HepG2 (cell line): ENCODE data around the gene VSX1. TPM values are rescaled to one million over a fixed set of nuclear protein-coding genes. Genes with fewer than 3 reads are reported as not detected.

ENCODE experiments used
- EED ChIP-seq: sonication (generic); formaldehyde crosslinking; IDR thresholded peaks from 2 replicates; pipeline ENCODE4 v1.5.0; 2020; ENCODE audit warnings: mild to moderate bottlenecking, missing genetic modification reagents
- ELF4 ChIP-seq: sonication (generic); formaldehyde crosslinking; IDR thresholded peaks from 2 replicates; pipeline ENCODE4 v1.5.0; 2020; ENCODE audit warnings: missing genetic modification reagents, mild to moderate bottlenecking, moderate library complexity, borderline replicate concordance
- FOXP1 ChIP-seq, 2 experiments: fragments of 450-650 bp in 1 of 2; IDR thresholded peaks; 2 replicates each; pipeline ENCODE4 v1.6.1; 2017 to 2018; ENCODE audit warnings: antibody characterized with exemption in 1 of 2
- GPN1 ChIP-seq: sonication (generic); formaldehyde crosslinking; IDR thresholded peaks from 2 replicates; pipeline ENCODE4 v1.5.1; 2020; ENCODE audit warnings: missing genetic modification reagents, borderline replicate concordance
- ISX ChIP-seq: sonication (generic); formaldehyde crosslinking; conservative IDR thresholded peaks from 2 replicates; pipeline ENCODE4 v1.5.0; 2020; ENCODE audit warnings: missing genetic modification reagents
- KDM4B ChIP-seq: sonication (generic); formaldehyde crosslinking; IDR thresholded peaks from 2 replicates; pipeline ENCODE4 v1.4.0; 2020; ENCODE audit warnings: missing genetic modification reagents
- KLF11 ChIP-seq: IDR thresholded peaks from 2 replicates; pipeline ENCODE4 v1.6.1; 2016; ENCODE audit warnings: missing compliant biosample characterization
- KLF6 ChIP-seq: IDR thresholded peaks from 2 replicates; pipeline ENCODE4 v1.8.0; 2016; ENCODE audit warnings: missing biosample characterization, missing genetic modification reagents
- MAZ ChIP-seq, 2 experiments: sonication (generic) in 1 of 2; formaldehyde crosslinking in 1 of 2; IDR thresholded peaks; 2 replicates each; pipeline versions ENCODE4 v1.5.0 to v1.6.1; 2012 to 2020; ENCODE audit warnings: low read depth in 2 of 2, mild to moderate bottlenecking in 2 of 2, borderline replicate concordance in 1 of 2, improper control_type of control experiment in 1 of 2, low read length in 1 of 2, missing genetic modification reagents in 1 of 2, moderate library complexity in 1 of 2
- NFKB2 ChIP-seq: sonication (generic); formaldehyde crosslinking; IDR thresholded peaks from 2 replicates; pipeline ENCODE4 v1.4.0; 2020; ENCODE audit warnings: missing genetic modification reagents, borderline replicate concordance
- NR3C1 ChIP-seq: sonication (generic); formaldehyde crosslinking; IDR thresholded peaks from 2 replicates; pipeline ENCODE4 v1.4.0; 2020; ENCODE audit warnings: missing genetic modification reagents
- ONECUT2 ChIP-seq: sonication (generic); formaldehyde crosslinking; IDR thresholded peaks from 2 replicates; pipeline ENCODE4 v1.4.0; 2020; ENCODE audit warnings: missing genetic modification reagents
- PTBP1 ChIP-seq: fragments of 200-400 bp; formaldehyde crosslinking; IDR thresholded peaks from 2 replicates; pipeline ENCODE4 v1.6.1; 2018; ENCODE audit warnings: low read length, low read depth; ENCODE audit not compliant: poor library complexity, severe bottlenecking
- SOX5 ChIP-seq: IDR thresholded peaks from 2 replicates; pipeline ENCODE4 v1.6.1; 2016; ENCODE audit warnings: borderline replicate concordance
- SOX6 ChIP-seq, 2 experiments: fragments of 450-650 bp in 1 of 2; sonication (generic) in 1 of 2; formaldehyde crosslinking in 1 of 2; IDR thresholded peaks; 2 replicates each; pipeline versions ENCODE4 v1.4.0 to v1.6.1; 2017 to 2020; ENCODE audit warnings: antibody characterized with exemption in 1 of 2, mild to moderate bottlenecking in 1 of 2, missing genetic modification reagents in 1 of 2
- SP2 ChIP-seq: sonication (generic); formaldehyde crosslinking; IDR thresholded peaks from 2 replicates; pipeline ENCODE4 v1.5.1; 2020; ENCODE audit warnings: mild to moderate bottlenecking, missing genetic modification reagents
- ZFP37 ChIP-seq: sonication (generic); formaldehyde crosslinking; IDR thresholded peaks from 2 replicates; pipeline ENCODE4 v1.4.0; 2020; ENCODE audit warnings: missing genetic modification reagents, borderline replicate concordance
- ZNF274 ChIP-seq: sonication (generic); formaldehyde crosslinking; IDR thresholded peaks from 2 replicates; pipeline ENCODE4 v1.5.1; 2020; ENCODE audit warnings: mild to moderate bottlenecking, missing genetic modification reagents
- ZNF317 ChIP-seq: sonication (generic); formaldehyde crosslinking; IDR thresholded peaks from 2 replicates; pipeline ENCODE4 v1.5.0; 2020; ENCODE audit warnings: mild to moderate bottlenecking, missing genetic modification reagents
- ZNF563 ChIP-seq: sonication (generic); formaldehyde crosslinking; IDR thresholded peaks from 2 replicates; pipeline ENCODE4 v1.8.0; 2022; ENCODE audit warnings: mild to moderate bottlenecking, moderate library complexity, missing genetic modification reagents
- ZNF607 ChIP-seq: sonication (generic); formaldehyde crosslinking; IDR thresholded peaks from 2 replicates; pipeline ENCODE4 v1.5.1; 2020; ENCODE audit warnings: missing genetic modification reagents, mild to moderate bottlenecking, borderline replicate concordance
- ZNF772 ChIP-seq: sonication (generic); formaldehyde crosslinking; IDR thresholded peaks from 2 replicates; pipeline ENCODE4 v1.5.0; 2020; ENCODE audit warnings: mild to moderate bottlenecking, missing genetic modification reagents
- polyA plus RNA-seq, 8 experiments: library from polyadenylated mRNA; depleted of rRNA in 3 of 8; stranded (reverse) in 7 of 8; unstranded in 1 of 8; fragments of >200 nt; fragmentation: Illumina TruSeq in 4 of 8; extraction: Trizol in 4 of 8; gene quantifications; 2 replicates each; pipeline versions ENCODE4 v1.2.1 to v1.2.3, GENCODE V29; 2011 to 2016; ENCODE audit warnings: low read depth in 4 of 8, missing spikeins in 1 of 8, mixed read lengths in 1 of 8; ENCODE audit not compliant: insufficient read depth in 1 of 8
- total RNA-seq, 5 experiments: library from RNA; depleted of rRNA; stranded (reverse); fragments of >200 nt; fragmentation: Illumina TruSeq; extraction: Trizol; gene quantifications; 2 replicates each; pipeline ENCODE4 v1.2.3, GENCODE V29; 2016; ENCODE audit warnings: low read depth in 1 of 5
- TF ChIP-seq, protein P1 (sequence below): sonication (generic); formaldehyde crosslinking; IDR thresholded peaks from 2 replicates; pipeline ENCODE4 v1.5.0; 2020; ENCODE audit warnings: missing genetic modification reagents, mild to moderate bottlenecking, borderline replicate concordance
- TF ChIP-seq, protein P2 (sequence below): IDR thresholded peaks from 2 replicates; pipeline ENCODE4 v1.6.1; 2016; ENCODE audit warnings: low read depth, borderline replicate concordance
- TF ChIP-seq, protein P3 (sequence below): sonication (generic); formaldehyde crosslinking; IDR thresholded peaks from 2 replicates; pipeline ENCODE4 v1.4.0; 2020; ENCODE audit warnings: missing genetic modification reagents
- TF ChIP-seq, protein P4 (sequence below): sonication (generic); formaldehyde crosslinking; IDR thresholded peaks from 2 replicates; pipeline ENCODE4 v1.4.0; 2020; ENCODE audit warnings: missing genetic modification reagents, mild to moderate bottlenecking, borderline replicate concordance

Gene VSX1
- total and polyA plus RNA-seq, 2 of the 13 experiments (the other 11 are each of a cell fraction or from before 2014, with no cell fraction given), result 0.04 TPM; not detected in 1

DNA sequence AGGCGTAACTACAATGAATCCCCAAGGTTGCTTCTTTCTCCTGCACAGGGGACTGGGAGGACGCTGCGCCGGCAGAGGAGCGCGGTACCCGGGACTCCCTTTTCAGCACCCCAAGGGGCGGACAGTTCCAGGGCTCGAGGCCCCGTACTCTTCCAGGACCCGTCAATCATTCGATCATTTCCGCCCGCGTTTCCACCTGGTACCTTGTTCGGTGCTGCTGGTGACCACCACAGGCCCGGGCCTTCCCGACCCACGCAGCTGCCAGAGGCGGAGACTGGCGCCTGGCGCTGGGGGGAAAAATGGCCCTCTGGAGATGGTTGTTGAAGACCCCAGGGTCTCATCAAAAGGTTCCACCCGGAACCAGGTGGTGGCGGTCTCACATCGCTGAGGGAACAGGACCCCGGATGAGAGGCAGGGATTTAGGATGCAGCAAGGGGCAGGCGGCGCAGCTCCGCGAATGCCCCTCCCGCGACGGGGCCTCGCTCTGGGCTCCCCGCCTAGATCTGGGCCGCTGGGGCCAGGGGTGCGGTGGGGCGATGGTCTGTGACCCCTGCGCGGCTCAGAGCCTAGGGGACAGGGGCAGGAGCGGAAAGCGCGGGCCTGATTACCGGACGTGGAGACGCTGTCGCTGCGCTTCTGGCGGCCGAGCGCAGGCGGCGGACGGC is 744 bp downstream of the VSX1 start (continued):
- TF ChIP-seq KLF11 (CRISPR knock-in tag) (peak; percentile 76; the same call in 1 of the 2 replicates), FOXP1 (IDR thresholded peaks at IDR 0.05) (no peak), FOXP1 (CRISPR knock-in tag; IDR thresholded peaks at IDR 0.05) (no peak), ZNF274 (no peak), SP2 (CRISPR knock-in tag) (peak; percentile 41; the same call in 1 of the 2 replicates), ZNF607 (CRISPR knock-in tag) (peak; percentile 59; the same call in 1 of the 2 replicates), NFKB2 (CRISPR knock-in tag) (peak; percentile 25; the same call in 1 of the 2 replicates), NR3C1 (CRISPR knock-in tag) (no peak), SOX5 (CRISPR knock-in tag) (peak; percentile 27; the same call in 1 of the 2 replicates), ZFP37 (CRISPR knock-in tag) (0 out of 2 replicates have a peak, but pooled peaks have one; percentile 31), KDM4B (CRISPR knock-in tag) (peak; percentile 52; the same call in 1 of the 2 replicates), ONECUT2 (CRISPR knock-in tag) (no peak), GPN1 (CRISPR knock-in tag) (0 out of 2 replicates have a peak, but pooled peaks have one; percentile 49), SOX6 (IDR thresholded peaks at IDR 0.05) (no peak), SOX6 (CRISPR knock-in tag; IDR thresholded peaks at IDR 0.05) (no peak), ISX (CRISPR knock-in tag) (0 out of 2 replicates have a peak, but pooled peaks have one; percentile 73), ZNF563 (CRISPR knock-in tag) (no peak), PTBP1 (no peak), MAZ (IDR thresholded peaks at IDR 0.05; ENCODE audit: borderline replicate concordance, low read depth, low read length) (no peak), MAZ (CRISPR knock-in tag; IDR thresholded peaks at IDR 0.05; ENCODE audit: low read depth) (no peak), KLF6 (peak; percentile 49; the same call in 1 of the 2 replicates), EED (CRISPR knock-in tag) (peak; percentile 36; the same call in 1 of the 2 replicates), ZNF772 (peak; percentile 79; the same call in 1 of the 2 replicates), ZNF317 (no peak), ELF4 (CRISPR knock-in tag) (0 out of 2 replicates have a peak, but pooled peaks have one; percentile 51)
- TF ChIP-seq, protein P1, sequence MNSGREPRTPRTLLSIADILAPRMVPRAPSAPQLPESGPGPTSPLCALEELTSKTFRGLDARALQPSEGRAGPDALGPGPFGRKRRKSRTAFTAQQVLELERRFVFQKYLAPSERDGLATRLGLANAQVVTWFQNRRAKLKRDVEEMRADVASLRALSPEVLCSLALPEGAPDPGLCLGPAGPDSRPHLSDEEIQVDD, result no peak
- TF ChIP-seq, protein P2, sequence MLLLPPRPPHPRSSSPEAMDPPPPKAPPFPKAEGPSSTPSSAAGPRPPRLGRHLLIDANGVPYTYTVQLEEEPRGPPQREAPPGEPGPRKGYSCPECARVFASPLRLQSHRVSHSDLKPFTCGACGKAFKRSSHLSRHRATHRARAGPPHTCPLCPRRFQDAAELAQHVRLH, result 0 out of 2 replicates have a peak, but pooled peaks have one; percentile 26
- TF ChIP-seq, protein P3, sequence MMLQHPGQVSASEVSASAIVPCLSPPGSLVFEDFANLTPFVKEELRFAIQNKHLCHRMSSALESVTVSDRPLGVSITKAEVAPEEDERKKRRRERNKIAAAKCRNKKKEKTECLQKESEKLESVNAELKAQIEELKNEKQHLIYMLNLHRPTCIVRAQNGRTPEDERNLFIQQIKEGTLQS, result 0 out of 2 replicates have a peak, but pooled peaks have one; percentile 45
- TF ChIP-seq, protein P4, sequence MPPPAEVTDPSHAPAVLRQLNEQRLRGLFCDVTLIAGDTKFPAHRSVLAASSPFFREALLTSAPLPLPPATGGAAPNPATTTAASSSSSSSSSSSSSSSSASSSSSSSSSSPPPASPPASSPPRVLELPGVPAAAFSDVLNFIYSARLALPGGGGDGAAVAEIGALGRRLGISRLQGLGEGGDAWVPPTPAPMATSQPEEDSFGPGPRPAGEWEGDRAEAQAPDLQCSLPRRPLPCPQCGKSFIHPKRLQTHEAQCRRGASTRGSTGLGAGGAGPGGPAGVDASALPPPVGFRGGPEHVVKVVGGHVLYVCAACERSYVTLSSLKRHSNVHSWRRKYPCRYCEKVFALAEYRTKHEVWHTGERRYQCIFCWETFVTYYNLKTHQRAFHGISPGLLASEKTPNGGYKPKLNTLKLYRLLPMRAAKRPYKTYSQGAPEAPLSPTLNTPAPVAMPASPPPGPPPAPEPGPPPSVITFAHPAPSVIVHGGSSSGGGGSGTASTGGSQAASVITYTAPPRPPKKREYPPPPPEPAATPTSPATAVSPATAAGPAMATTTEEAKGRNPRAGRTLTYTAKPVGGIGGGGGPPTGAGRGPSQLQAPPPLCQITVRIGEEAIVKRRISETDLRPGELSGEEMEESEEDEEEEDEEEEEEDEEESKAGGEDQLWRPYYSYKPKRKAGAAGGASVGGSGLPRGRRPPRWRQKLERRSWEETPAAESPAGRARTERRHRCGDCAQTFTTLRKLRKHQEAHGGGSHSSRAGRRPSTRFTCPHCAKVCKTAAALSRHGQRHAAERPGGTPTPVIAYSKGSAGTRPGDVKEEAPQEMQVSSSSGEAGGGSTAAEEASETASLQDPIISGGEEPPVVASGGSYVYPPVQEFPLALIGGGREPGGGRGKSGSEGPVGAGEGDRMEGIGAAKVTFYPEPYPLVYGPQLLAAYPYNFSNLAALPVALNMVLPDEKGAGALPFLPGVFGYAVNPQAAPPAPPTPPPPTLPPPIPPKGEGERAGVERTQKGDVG (CRISPR knock-in tag), result no peak
